HG03097 (cell line): ENCODE data around the gene TMEM31.

Source experiments
- ATAC-seq: cut with Tn5 transposase; IDR thresholded peaks from one replicate; pipeline ENCODE4 v1.9.1; 2021; ENCODE audit not compliant: unreplicated experiment, low FRiP score

The TMEM31 gene, protein sequence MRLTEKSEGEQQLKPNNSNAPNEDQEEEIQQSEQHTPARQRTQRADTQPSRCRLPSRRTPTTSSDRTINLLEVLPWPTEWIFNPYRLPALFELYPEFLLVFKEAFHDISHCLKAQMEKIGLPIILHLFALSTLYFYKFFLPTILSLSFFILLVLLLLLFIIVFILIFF

DNA sequence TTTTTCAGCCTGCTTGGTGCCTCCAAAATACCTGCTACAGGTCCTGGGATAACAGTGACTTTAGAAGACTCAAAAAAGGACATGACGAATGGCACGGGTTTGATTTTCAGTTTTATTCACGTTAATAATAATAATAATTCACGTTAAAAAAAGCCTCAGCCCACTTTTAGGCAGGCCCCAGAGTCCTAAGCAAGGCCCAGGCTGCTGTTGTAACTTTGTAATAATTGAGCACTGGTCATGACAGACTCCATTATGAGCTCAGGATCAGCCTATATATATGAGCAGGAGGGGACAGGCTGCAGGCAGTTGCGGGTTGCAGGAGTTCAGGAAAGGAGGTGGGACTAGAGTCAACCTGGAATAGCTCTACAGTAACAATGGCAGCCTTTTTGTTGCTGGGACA lies at the start of gene TMEM31:
TMEM31 (plus strand) TSS at position 301 of the 400 bp plus-strand sequence. CDS start 1,350 bp downstream, outside the sequence.
- no peak for ATAC-seq

DNA sequence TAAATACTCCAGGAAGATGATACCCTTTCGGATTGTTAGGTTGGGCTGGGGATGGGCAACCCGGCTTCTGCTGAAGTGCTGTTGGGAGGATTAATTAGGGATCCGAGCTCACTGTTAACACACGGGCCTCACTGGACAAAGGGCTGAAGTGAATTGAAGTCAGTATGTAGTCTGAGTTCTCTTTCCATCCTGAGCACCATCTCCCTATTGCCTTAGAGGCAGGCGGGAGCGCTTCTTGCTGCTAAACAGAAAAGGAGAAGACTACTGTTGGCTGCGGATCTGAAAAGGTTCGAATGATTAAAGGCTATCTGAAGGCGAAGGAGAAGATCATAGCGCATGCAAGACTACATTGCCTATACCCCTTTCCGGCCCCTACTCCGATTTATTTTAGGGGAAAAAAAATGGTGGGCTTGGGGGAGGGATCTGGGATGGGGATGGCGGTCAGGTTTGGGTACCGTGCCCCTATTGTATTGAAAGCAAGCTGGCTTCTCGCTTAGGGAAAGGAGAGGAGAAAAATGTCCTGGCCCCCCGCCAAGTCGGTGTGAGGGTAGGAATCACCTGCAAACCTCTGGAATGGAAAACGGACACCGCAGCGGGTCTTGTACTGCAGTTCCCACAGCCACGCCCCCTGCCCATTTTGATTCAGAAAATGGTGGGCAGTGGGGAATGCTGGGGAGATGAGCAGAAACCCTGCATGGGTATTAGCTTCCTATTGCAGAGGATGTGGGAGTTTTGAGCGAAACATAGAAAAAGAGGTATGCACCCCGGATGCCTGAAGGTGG lies 46.5 kb upstream of the TMEM31 start:
- ATAC-seq: no peak

DNA sequence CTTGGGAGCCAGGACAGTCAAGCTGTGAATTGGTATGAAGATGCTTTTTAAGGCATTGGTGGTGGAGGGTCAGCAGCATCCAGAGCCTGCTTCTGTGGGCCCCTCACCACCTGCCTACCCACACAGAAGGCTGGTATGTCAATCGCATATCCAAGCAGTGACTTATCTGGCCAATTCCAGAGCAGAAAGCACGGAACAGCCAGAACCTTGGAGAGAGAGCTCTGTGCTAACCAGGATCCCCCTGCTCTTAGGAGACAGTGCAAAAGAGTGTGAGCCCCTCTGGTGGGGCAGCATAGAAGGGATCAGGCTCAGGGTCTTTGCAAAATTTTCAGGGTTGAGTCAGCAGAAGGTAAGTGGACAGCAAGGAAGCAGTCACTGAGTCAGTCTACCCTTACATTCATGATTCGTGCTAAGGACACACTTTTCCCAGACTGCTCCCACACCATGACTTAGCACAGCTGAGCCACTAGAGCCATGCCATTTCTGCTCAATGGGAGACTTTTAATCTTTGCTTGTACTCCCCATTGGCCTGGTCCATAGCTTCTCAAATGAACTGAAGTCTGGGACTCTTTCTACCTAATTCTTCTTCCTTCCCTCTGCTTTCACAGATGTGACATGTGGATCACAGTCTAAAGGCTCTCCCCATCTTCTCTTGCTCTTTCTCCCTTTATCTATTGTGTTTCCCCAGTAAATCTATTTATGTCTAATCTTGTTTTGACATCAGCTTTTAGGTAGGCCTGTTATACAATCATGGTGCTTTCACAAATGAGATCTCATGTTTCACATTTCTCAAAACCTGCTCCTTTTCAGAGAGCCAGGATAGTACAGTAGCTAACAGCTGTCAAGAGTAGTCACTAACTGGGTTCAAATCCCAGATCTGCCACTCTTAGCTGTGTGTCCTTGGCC lies 44.3 kb upstream of the TMEM31 start:
- no peak for ATAC-seq

DNA sequence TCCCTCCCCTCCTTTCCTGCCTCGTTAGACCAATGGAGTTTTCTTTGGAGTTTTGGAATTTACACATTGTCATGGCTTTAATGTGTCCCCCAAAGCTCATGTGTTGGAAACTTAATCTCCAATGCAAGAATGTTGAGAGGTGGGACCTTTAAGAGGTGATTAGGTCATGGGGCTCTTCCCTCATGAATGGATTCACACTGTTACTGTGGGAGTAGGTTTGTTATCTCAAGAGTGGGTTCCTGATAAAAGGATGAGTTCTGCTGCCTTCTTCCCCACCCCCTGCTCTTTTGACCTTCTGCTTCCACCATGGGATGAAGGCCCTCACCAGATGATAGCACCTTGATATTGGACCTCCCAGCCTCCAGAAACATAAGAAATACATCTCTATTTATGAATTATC lies 41.0 kb upstream of the TMEM31 start:
- ATAC-seq: no peak

DNA sequence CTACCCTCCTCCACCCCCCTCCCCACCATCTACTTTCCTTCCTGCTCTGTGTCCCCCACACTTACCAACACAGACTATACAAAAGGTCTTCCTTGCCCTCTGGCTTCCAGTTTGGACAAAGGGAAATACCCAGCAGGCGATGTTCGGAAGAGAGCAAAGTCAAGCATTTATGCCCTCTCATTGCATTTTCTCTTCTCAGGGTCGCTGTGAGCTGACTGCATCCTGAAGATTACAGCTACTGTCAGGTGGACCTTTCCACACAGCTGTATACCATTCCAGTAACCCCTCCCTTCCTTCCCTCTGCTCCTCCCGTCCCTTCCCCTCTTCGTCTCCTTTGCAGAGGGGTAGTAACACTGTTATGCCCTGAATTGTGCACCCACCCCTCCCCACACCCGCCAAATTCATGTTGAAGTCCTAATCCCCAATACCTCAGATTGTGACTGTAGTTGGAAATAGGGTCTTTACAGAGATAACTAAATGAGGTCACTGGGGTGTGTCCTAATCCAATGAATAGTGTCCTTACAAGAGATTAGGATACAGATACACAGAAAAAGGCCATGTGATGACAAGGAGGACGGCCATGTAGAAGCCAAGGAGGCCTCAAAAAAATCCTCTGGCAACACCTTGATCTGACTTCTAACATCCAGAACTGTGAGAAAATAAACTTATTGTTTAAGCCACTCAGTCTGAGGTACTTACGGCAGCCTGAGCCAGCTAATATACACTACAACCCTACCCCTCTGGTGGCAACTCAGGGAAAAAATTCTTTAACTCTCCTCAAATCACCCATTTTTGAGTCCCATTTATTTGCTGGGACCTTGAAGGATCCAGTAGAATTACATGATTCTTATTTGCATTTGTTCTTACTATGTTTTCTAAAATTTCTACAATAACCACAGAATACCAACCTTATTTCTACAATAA lies 35.9 kb upstream of the TMEM31 start:
- ATAC-seq: no peak

DNA sequence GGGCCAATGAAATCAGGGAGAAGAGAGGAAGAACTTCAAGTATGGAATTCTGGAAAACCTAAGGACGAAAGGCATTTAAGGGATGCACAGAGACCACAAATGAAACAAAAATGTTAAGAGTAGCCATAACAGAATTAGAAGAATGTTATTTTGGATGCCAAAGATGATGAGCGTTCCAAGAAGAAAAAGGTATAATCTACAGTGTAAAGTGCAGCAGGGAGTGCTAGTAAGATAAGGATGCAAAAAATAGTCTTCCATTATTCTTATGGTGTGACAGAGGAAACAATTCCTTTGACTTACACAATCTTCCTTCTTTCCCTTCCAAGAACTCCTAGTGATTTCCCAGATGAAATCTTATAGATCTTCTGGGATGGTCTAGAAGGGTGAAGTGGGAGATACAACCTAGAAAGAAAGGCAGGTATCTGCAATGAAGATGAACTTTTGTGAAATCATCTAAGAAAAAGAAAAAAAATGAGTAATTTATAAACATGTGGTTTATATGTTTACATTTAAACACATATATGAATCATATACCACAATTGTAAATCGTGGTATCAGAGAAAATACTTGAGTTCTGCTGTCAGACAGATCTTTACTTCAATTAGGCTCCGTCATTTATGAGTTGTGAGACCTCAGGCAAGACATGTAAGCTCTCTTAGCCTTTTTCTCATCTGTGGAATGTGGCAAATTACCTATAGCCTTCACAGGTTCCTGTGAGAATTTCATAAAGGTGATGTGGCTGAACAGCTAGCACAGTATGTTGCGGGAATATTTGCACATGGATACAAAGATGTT lies 32.3 kb upstream of the TMEM31 start:
- ATAC-seq: no peak

DNA sequence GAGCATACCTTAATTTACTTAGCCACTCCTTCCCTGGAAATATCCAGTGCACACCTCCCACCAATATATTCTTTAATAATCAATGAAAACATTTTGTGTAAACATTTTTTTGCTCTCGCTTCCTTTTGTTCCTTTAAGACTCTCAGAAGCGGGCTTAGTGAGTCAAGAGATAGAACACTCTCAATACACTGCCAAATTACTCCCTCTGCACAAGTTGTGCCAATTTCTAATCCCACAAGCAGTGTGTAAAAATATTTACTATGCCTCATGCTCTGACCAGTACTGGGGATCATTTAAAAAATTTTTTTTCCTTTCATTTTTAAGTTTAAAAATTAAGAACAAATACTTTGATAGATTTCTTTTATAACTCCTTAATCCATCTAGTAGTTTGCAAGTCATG lies 29.3 kb upstream of the TMEM31 start:
- no peak for ATAC-seq

DNA sequence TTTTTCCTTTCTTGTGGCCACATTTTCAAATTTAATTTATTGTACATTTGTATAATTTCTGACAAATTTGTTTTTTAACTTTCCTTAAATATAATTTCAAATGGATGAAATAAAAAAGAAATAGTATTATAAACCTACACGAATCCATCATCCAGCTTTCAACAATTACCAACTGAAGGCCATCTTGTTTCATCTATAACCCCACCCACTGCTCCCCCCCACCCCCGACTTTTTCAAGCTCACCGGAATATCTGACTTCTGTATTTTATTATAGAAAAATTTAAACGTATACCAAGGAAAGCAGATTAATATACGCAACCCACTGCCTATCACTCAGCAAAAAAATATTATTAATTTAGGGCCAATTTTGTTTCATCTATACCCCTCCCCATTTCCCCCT lies 25.3 kb upstream of the TMEM31 start:
- no peak for ATAC-seq

DNA sequence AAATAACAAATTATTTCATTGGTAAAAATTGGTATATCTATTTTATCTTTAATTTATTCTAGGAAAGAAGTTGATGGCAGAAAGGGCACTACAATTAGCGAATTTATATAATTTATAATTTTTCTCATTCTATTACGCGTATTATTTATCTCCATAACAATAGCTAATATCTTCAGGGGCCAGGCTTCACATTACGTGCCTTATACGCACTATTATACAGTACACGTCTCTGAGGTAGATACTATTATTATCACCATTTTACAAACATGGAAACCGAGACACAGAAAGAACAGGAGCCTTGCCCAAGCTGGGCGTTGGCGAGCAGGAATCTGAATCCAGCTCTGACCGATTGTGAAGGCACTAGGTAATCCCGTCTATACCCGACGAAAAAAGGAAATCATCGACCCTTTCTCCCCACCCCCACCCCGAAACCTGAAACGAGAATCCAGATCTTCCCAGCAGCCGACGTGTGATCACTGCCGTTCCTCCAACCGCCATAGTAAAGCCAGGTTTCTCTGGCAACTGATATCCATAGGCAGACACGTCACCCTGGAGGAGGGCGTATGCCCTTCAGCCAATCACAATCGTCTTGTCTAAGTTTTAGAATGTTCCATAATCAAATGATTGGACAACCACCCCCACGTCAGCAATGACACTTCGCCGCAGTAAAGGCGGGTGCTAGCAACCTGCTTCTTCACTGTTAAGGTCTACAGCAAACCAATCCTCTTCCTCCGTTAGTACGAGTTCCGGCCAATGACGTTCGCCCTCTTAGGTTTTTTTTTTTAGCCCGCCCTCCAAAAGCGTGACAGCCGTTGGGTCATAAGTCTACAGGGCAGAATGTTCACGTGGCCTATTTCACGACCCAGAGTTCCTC lies 24.3 kb upstream of the TMEM31 start, which contains the start of gene MORF4L2:
MORF4L2 (minus strand) TSS at position 501 of the 874 bp plus-strand sequence. CDS start 9,672 bp downstream, outside the sequence.
- peak; percentile 91 for ATAC-seq

DNA sequence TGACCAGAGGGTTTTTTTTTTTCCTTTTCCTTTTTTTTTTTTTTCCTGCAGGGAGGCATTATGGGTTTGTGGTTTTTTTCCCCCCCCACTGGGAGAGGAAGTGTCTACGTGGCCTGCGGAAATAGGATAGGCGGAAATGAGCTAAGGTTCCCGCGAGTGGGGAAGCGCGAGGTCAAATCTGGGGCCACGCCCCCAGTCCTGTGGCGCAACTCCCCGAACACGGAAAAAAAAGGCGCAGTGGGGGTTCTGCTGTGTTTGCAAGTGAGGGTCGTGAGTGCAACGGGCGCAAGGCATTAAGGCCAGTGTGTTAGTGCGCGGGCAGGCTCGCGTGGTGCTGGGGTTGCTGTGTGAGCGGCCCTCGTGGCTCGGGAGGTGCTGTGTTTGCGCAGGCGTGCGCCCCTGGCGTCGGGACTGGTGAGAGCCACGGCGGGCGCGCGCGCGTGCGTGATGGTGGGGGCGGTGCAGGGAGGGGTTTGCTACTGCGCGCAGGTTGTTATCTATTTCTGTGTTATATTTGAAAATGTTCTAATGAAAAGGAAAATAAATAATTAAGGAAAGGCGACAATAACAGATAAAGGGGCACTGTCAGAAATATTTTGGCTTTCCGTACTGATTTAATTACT lies 23.5 kb upstream of the TMEM31 start:
- peak; percentile 43 for ATAC-seq

DNA sequence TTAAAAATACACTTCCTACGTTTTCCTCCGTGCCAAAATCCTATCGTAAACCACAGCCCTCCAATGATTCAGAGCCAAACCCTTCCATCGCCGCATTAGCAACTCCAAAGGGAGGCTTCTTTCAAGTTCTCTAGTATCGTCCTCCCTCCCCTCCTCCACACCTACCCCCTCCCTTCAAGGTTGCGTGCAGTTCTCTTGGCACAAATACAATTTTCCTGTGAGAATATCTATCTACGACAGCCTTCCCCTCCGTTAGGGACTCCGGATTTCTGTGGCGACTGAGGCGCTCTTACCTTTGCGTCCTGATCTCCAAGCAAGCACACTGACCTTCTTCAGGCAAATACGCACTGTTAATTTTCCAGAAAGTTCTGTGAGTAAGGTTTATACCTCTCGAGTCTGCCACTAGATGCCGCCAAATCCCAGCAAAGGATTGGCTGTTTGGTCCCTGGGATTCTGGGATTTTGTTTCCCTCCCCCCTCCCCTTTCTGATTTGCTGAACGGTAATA lies 23.0 kb upstream of the TMEM31 start:
- no peak for ATAC-seq

DNA sequence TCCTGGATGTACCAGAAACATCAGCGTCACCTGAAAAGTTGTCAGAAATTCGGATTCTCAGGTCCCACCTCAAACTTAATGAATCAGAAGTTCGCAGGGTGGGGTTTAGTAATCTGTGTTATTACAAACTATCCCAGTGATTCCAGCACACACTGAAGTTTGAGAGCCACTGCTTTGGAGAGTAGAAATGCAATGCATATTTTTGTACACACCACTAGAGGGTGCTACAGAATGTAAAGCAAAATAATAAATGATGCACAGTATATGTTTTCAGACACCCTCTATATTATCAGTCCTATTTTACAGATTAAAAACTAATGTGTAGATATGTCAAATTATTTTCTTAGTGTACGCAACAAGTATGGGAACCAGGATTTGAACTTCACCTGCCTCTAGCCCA lies 21.8 kb upstream of the TMEM31 start:
- no peak for ATAC-seq

DNA sequence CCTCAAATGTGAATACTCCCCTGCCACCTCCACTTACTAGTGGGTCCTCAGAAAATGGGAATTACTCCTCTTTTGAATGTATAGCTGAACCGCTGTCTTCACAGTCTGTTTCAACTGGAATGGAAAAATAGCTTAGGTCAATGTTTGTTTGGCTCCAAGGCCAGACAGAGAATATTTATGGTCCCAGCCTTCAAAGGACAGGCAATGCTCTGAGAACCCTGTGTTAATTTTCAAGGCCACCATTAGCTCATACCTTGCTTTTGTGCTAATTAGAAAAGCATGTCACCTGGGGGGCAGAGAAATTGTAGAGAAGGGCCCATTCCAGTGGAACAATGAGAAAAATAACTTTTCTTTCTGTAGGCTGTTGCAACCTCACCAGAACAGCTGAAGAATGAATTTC lies 19.6 kb upstream of the TMEM31 start:
- ATAC-seq: no peak

DNA sequence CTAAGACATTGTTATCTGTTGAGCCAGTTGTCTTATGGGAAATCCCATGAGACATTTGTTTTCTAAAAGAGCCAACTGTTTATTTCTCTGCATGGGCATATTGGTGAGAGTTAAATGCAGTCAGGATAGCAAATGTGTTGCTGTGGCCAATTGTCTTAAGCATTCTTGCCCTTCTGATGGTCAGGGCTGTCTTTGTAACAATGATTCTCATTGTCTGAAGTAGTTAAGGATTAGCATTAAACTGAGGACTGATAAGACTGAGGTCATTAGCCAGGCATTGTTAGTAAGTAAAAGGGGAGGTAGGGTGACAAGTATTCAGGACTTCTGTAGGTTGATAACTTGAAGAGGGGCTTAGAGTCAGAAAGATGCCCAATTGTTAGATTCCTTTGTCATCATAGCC lies 13.0 kb upstream of the TMEM31 start:
- ATAC-seq: no peak

DNA sequence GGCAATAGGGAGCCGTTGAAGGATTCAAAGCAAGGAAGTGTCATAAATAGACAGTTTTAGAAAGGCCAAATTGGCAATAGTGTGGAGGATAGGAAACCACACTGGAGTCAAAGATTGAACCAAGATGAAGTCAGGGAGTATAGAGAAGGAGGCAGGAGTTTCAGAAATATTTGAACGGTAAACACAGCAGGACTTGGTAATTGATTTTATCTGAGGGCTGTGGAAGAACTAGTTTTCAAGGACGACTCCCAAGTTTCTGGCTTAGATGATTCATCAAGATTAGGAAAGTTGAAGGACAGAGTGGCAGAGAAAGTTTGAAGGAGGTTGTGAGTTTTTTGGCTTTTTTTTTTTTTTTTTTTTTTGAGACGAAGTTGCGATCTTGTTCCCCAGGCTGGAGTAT lies 11.5 kb upstream of the TMEM31 start:
- no peak for ATAC-seq

DNA sequence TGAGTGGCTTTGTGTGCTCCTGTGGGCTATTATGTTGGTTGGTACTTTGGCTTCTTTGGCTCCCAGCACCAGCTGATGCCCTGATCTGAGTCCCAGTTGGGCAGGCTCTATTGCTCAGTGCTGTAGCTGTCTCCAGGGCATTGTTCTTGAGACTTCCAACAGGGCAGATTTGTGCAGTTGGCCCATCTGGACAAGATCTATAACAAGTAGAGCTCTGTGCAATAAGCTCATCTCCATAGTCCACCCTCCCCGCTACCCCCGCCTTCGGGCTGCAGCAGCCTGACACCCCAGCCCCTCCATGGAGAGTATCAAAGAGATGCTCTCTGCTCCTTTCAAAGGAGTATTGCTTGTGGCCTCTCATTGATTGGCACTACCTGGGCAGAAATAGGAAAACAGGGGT lies 5.8 kb upstream of the TMEM31 start:
- ATAC-seq: no peak

DNA sequence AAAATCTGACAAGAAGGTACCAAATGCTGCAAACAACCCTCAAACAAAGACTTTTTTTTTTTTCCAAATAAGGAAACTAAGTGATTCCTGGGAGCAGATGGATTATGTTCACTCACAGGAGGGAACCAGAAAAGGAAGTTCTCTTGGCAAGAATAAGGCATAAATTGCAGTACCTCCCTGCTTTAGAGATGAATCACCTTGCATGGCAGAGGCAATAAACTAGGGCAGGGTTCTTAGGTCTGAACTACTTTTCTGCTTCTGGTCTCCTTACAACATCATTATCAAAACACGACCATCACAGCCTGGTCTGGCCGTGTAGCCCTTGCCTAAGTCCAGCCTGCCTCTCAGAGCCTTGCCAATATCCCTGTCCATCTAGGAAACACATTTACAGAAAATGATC lies 6.3 kb downstream of the TMEM31 start:
- no peak for ATAC-seq

DNA sequence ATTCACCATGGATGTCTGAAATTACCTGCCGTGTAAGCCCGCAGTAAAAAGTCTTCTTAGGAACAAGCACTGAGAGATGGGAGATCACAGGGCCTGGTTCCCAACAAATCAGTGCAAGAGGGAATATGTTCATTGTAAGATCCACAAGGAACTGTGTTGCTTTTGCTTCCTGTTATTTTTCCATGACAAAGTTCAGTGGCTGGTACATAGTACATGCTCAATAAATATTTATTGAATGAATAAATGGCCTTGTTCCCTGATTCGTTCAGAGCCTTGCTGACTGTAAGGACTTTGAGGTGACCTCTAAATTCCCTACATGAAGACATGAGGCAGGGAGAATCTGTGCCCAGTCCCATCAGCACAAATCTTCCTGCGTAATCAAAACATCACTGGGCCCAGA lies 7.4 kb downstream of the TMEM31 start:
- ATAC-seq: no peak
